Esophagus muscularis mucosa (tissue), 4 donors: ENCODE measurements around the gene POLR2E.

ENCODE experiments used
- CTCF ChIP-seq, 3 experiments: fragments of 200-600 bp in 2 of 3; fragments of 450-650 bp in 1 of 3; sonication (generic) in 2 of 3; IDR thresholded peaks; one replicate each; pipeline ENCODE4 v1.5.1; 2017 to 2019; ENCODE audit warnings: antibody characterized with exemption in 3 of 3, mild to moderate bottlenecking in 2 of 3, moderate library complexity in 1 of 3
- EP300 ChIP-seq: sonication (generic); formaldehyde crosslinking; IDR thresholded peaks from one replicate; pipeline ENCODE4 v1.6.1; 2017; ENCODE audit warnings: antibody characterized with exemption
- POLR2A ChIP-seq: fragments of 450-650 bp; IDR thresholded peaks from one replicate; pipeline ENCODE4 v1.6.1; 2017; ENCODE audit warnings: antibody characterized with exemption, moderate library complexity, mild to moderate bottlenecking, low read depth
- POLR2AphosphoS5 ChIP-seq, 2 donors: sonication (generic); formaldehyde crosslinking; IDR thresholded peaks; one replicate each; pipeline ENCODE4 v1.6.1; 2017; ENCODE audit warnings: antibody characterized with exemption in 2 of 2

GRCh38 chr19:1067341-1067957 lies 27.7 kb downstream of the POLR2E start:
- TF ChIP-seq CTCF (IDR thresholded peaks at IDR 0.05), result no peak
- TF ChIP-seq POLR2A, result no peak
- no peak for TF ChIP-seq POLR2AphosphoS5 (IDR thresholded peaks at IDR 0.05)
- TF ChIP-seq EP300, result no peak
